GM23338 (cell line): ENCODE results near the gene IGFBP4.
A peak's percentile ranks its signal among the peaks of the same experiment; 100 is the strongest.

ENCODE experiments used
- CREB1 ChIP-seq: fragments of 250-450 bp; sonication (Bioruptor Pico); IDR thresholded peaks from 2 replicates; pipeline ENCODE4 v1.5.0; 2020; ENCODE audit warnings: low read depth, mild to moderate bottlenecking, moderate library complexity
- CTCF ChIP-seq, 2 experiments: fragments of 200-600 bp in 1 of 2; sonication (generic) in 1 of 2; conservative IDR thresholded peaks; 2 replicates each; pipeline versions ENCODE4 v1.5.1 to v1.6.1; 2016 to 2017; ENCODE audit warnings: antibody characterized with exemption in 2 of 2, low read depth in 2 of 2, mild to moderate bottlenecking in 2 of 2, moderate library complexity in 1 of 2
- EZH2 ChIP-seq: fragments of 200-600 bp; sonication (generic); IDR thresholded peaks from one replicate; pipeline ENCODE4 v1.8.0; 2017; ENCODE audit warnings: antibody characterized with exemption, mild to moderate bottlenecking, low read depth; ENCODE audit not compliant: unreplicated experiment
- EZH2phosphoT487 ChIP-seq: fragments of 200-600 bp; sonication (generic); IDR thresholded peaks from one replicate; pipeline ENCODE4 v1.8.1; 2018; ENCODE audit warnings: antibody characterized with exemption; ENCODE audit not compliant: unreplicated experiment
- JUNB ChIP-seq: IDR thresholded peaks from one replicate; pipeline ENCODE4 v1.6.1; 2016; ENCODE audit warnings: antibody characterized with exemption; ENCODE audit not compliant: unreplicated experiment
- POLR2AphosphoS5 ChIP-seq: IDR thresholded peaks from 2 replicates; pipeline ENCODE4 v1.6.1; 2016; ENCODE audit warnings: antibody characterized with exemption, low read depth
- REST ChIP-seq: IDR thresholded peaks from one replicate; pipeline ENCODE4 v1.6.1; 2018; ENCODE audit warnings: antibody characterized with exemption; ENCODE audit not compliant: unreplicated experiment
- STAT1 ChIP-seq: IDR thresholded peaks from one replicate; pipeline ENCODE4 v1.6.1; 2016; ENCODE audit warnings: antibody characterized with exemption; ENCODE audit not compliant: unreplicated experiment
- ZNF114 ChIP-seq: fragments of 250-450 bp; sonication (Bioruptor Pico); IDR thresholded peaks from 2 replicates; pipeline ENCODE4 v1.5.0; 2020; ENCODE audit warnings: mild to moderate bottlenecking, moderate library complexity

- TF ChIP-seq CTCF (conservative IDR thresholded peaks at IDR 0.05; ENCODE audit: low read depth in 2 of 2) (peak; percentile 16 to 17; a peak in 1 of 4 replicates), EZH2 (no peak), POLR2AphosphoS5 (peak; percentile 48), ZNF114 (CRISPR knock-in tag) (no peak), REST (no peak), EZH2phosphoT487 (no peak), JUNB (no peak), CREB1 (no peak), STAT1 (no peak)
Measured at GRCh38 chr17:40499551-40500189, 56.4 kb downstream of the IGFBP4 start.
